MM.1S (cell line): ENCODE data around the gene OR5B2.

Source experiments
- DNase-seq: peaks from one replicate; pipeline ENCODE4 v3.0.0-alpha.2; 2015
- H2AFZ ChIP-seq: fragments of 300-600 bp; sonication (generic); 2 replicates; pipeline ENCODE4 v1.6.0; 2016; ENCODE audit warnings: antibody characterized with exemption, low read length
- H3F3A ChIP-seq: fragments of 300-600 bp; sonication (generic); 2 replicates; pipeline ENCODE4 v1.6.1; 2016; ENCODE audit warnings: mild to moderate bottlenecking, antibody characterized with exemption, low read length, moderate library complexity, mixed read lengths; ENCODE audit not compliant: insufficient read depth
- H3K27ac ChIP-seq: fragments of 300-600 bp; sonication (generic); 2 replicates; pipeline ENCODE4 v1.5.1; 2016; ENCODE audit warnings: mild to moderate bottlenecking, low read length
- H3K27me3 ChIP-seq: fragments of 300-600 bp; sonication (generic); replicated peaks from 2 replicates; pipeline ENCODE4 v1.6.0; 2016; ENCODE audit warnings: low read length; ENCODE audit not compliant: insufficient read depth
- H3K36me3 ChIP-seq: fragments of 300-600 bp; sonication (generic); replicated peaks from 2 replicates; pipeline ENCODE4 v1.6.1; 2016; ENCODE audit warnings: mild to moderate bottlenecking, low read length, mixed read lengths; ENCODE audit not compliant: insufficient read depth
- H3K4me1 ChIP-seq: fragments of 300-600 bp; sonication (generic); 2 replicates; pipeline ENCODE4 v1.6.1; 2016; ENCODE audit warnings: low read length, mixed read lengths
- H3K4me2 ChIP-seq: fragments of 300-600 bp; sonication (generic); 2 replicates; pipeline ENCODE4 v1.6.0; 2016; ENCODE audit warnings: low read depth, low read length
- H3K4me3 ChIP-seq: fragments of 300-600 bp; sonication (generic); 2 replicates; pipeline ENCODE4 v1.5.1; 2016; ENCODE audit warnings: low read length, mixed read lengths
- H3K79me2 ChIP-seq: fragments of 300-600 bp; sonication (generic); 2 replicates; pipeline ENCODE4 v1.6.1; 2016; ENCODE audit warnings: mixed run types, low read length, mixed read lengths
- H3K9ac ChIP-seq: fragments of 300-600 bp; sonication (generic); 2 replicates; pipeline ENCODE4 v1.6.1; 2016; ENCODE audit warnings: low read length, mixed read lengths
- H3K9me2 ChIP-seq: fragments of 300-600 bp; sonication (generic); replicated peaks from 2 replicates; pipeline ENCODE4 v1.6.1; 2016; ENCODE audit warnings: mild to moderate bottlenecking, low read length, mixed read lengths; ENCODE audit not compliant: insufficient read depth
- H3K9me3 ChIP-seq: fragments of 300-600 bp; sonication (generic); replicated peaks from 2 replicates; pipeline ENCODE4 v1.6.1; 2016; ENCODE audit warnings: mild to moderate bottlenecking, low read length, mixed read lengths; ENCODE audit not compliant: insufficient read depth
- H4K20me1 ChIP-seq: fragments of 300-600 bp; sonication (generic); 2 replicates; pipeline ENCODE4 v1.6.1; 2016; ENCODE audit warnings: mild to moderate bottlenecking, low read length, moderate library complexity, mixed read lengths; ENCODE audit not compliant: insufficient read depth
- CTCF ChIP-seq: fragments of 300-600 bp; sonication (generic); IDR thresholded peaks from 2 replicates; pipeline ENCODE4 v1.5.1; 2016; ENCODE audit warnings: antibody characterized with exemption, low read length, mixed read lengths
- EZH2 ChIP-seq: fragments of 300-600 bp; sonication (generic); optimal IDR thresholded peaks from 2 replicates; pipeline ENCODE3; 2017; ENCODE audit warnings: low read depth, mild to moderate bottlenecking, antibody characterized with exemption, low read length, mixed read lengths
- EZH2phosphoT487 ChIP-seq: fragments of 300-600 bp; sonication (generic); IDR thresholded peaks from 2 replicates; pipeline ENCODE4 v1.6.1; 2018; ENCODE audit warnings: antibody characterized with exemption, low read length

Gene OR5B2

GRCh38 chr11:58395581-58395980 lies 32.3 kb downstream of the OR5B2 start:
- Histone ChIP-seq H3K9me3 (no peaks in the 10 kb centered on the region), H3K79me2 (no peaks in the 10 kb centered on the region), H2AFZ (no peak overlapping the region), H4K20me1 (no peaks in the 10 kb centered on the region), H3K27me3 (no peaks in the 10 kb centered on the region), H3F3A (no peaks in the 10 kb centered on the region), H3K27ac (no peak overlapping the region), H3K4me1 (no peaks in the 10 kb centered on the region), H3K9me2 (no peaks in the 10 kb centered on the region), H3K4me3 (no peak overlapping the region), H3K9ac (no peak overlapping the region), H3K36me3 (no peaks in the 10 kb centered on the region), H3K4me2 (no peak overlapping the region)
- TF ChIP-seq EZH2phosphoT487 (no peak), EZH2 (no peak), CTCF (no peak)
- no peak for DNase-seq

GRCh38 chr11:58394195-58394594 lies 33.7 kb downstream of the OR5B2 start:
- no peaks in the 10 kb centered on the region for H3K27me3 ChIP-seq
- H3K4me3 ChIP-seq, result no peak overlapping the region
- H3F3A ChIP-seq, result no peaks in the 10 kb centered on the region
- no peaks in the 10 kb centered on the region for H3K9me2 ChIP-seq
- H3K4me2 ChIP-seq, result no peak overlapping the region
- no peaks in the 10 kb centered on the region for H4K20me1 ChIP-seq
- H2AFZ ChIP-seq, result no peak overlapping the region
- DNase-seq, result no peak
- no peaks in the 10 kb centered on the region for H3K4me1 ChIP-seq
- no peaks in the 10 kb centered on the region for H3K36me3 ChIP-seq
- TF ChIP-seq CTCF (no peak), EZH2phosphoT487 (no peak), EZH2 (no peak)
- no peaks in the 10 kb centered on the region for H3K9me3 ChIP-seq
- H3K9ac ChIP-seq, result no peak overlapping the region
- H3K27ac ChIP-seq, result no peak overlapping the region
- no peaks in the 10 kb centered on the region for H3K79me2 ChIP-seq

GRCh38 chr11:58392746-58393145 lies 35.2 kb downstream of the OR5B2 start:
- H3K9me3 ChIP-seq, result no peaks in the 10 kb centered on the region
- H3K79me2 ChIP-seq, result no peaks in the 10 kb centered on the region
- H3K27ac ChIP-seq, result no peak overlapping the region
- no peak overlapping the region for H3K4me2 ChIP-seq
- no peaks in the 10 kb centered on the region for H3F3A ChIP-seq
- no peaks in the 10 kb centered on the region for H3K9me2 ChIP-seq
- no peak for DNase-seq
- H2AFZ ChIP-seq, result no peak overlapping the region
- no peaks in the 10 kb centered on the region for H3K4me1 ChIP-seq
- H3K27me3 ChIP-seq, result no peaks in the 10 kb centered on the region
- no peaks in the 10 kb centered on the region for H4K20me1 ChIP-seq
- H3K4me3 ChIP-seq, result no peak overlapping the region
- no peaks in the 10 kb centered on the region for H3K36me3 ChIP-seq
- TF ChIP-seq EZH2phosphoT487, result no peak
- TF ChIP-seq CTCF, result no peak
- TF ChIP-seq EZH2, result no peak
- H3K9ac ChIP-seq, result no peak overlapping the region
